Neural cell (in vitro differentiated cells): ENCODE data around the gene ELP4. TPM values are rescaled to one million over a fixed set of nuclear protein-coding genes. Genes with fewer than 3 reads are reported as not detected.
A peak's percentile ranks its signal among the peaks of the same experiment; 100 is the strongest.

ENCODE experiments used
- H2AFZ ChIP-seq: fragments of 200-600, 300-800 bp; sonication (generic), shearing (Covaris generic); 2 replicates; pipeline ENCODE4 v1.6.0; 2014; ENCODE audit warnings: low read depth, mild to moderate bottlenecking, antibody characterized with exemption, low read length, moderate library complexity
- H3F3A ChIP-seq: fragments of 200-600 bp; shearing (Covaris generic); 2 replicates; pipeline ENCODE4 v1.6.1; 2016; ENCODE audit warnings: mild to moderate bottlenecking, moderate library complexity, mixed read lengths, antibody characterized with exemption, low read length; ENCODE audit not compliant: insufficient read depth, poor library complexity, severe bottlenecking
- H3K27ac ChIP-seq: fragments of 200-600, 300-800 bp; sonication (generic), shearing (Covaris generic); 2 replicates; pipeline ENCODE4 v1.5.1; 2014; ENCODE audit warnings: mild to moderate bottlenecking, low read length, moderate library complexity
- H3K27me3 ChIP-seq: fragments of 300-800, 200-600 bp; sonication (generic), shearing (Covaris generic); 2 replicates; pipeline ENCODE4 v1.6.0; 2014; ENCODE audit warnings: mild to moderate bottlenecking, low read depth, low read length, moderate library complexity; ENCODE audit not compliant: insufficient read depth
- H3K36me3 ChIP-seq: fragments of 300-800, 200-600 bp; sonication (generic), shearing (Covaris generic); 2 replicates; pipeline ENCODE4 v1.5.1; 2014; ENCODE audit warnings: mild to moderate bottlenecking, antibody characterized with exemption, low read length, moderate library complexity; ENCODE audit not compliant: insufficient read depth
- H3K4me2 ChIP-seq: fragments of 300-800, 200-600 bp; sonication (generic), shearing (Covaris generic); 2 replicates; pipeline ENCODE4 v1.6.0; 2014; ENCODE audit warnings: mild to moderate bottlenecking, low read length
- H3K4me3 ChIP-seq: fragments of 300-800, 200-600 bp; sonication (generic), shearing (Covaris generic); 2 replicates; pipeline ENCODE4 v1.5.1; 2014; ENCODE audit warnings: mild to moderate bottlenecking, low read length, moderate library complexity
- H3K79me2 ChIP-seq: fragments of 200-600 bp; shearing (Covaris generic); replicated peaks from 2 replicates; pipeline ENCODE4 v1.6.0; 2014; ENCODE audit warnings: mild to moderate bottlenecking, low read length, moderate library complexity; ENCODE audit not compliant: insufficient read depth
- H3K9ac ChIP-seq: fragments of 300-800, 200-600 bp; sonication (generic), shearing (Covaris generic); 2 replicates; pipeline ENCODE4 v1.6.1; 2016; ENCODE audit warnings: mild to moderate bottlenecking, low read length, mixed read lengths
- H3K9me2 ChIP-seq: fragments of 200-600 bp; shearing (Covaris generic); 2 replicates; pipeline ENCODE4 v1.6.1; 2016; ENCODE audit warnings: mild to moderate bottlenecking, low read length, mixed read lengths; ENCODE audit not compliant: insufficient read depth
- H3K9me3 ChIP-seq: fragments of 200-600, 300-800 bp; sonication (generic), shearing (Covaris generic); 2 replicates; pipeline ENCODE4 v1.6.1; 2016; ENCODE audit warnings: mild to moderate bottlenecking, mixed run types, low read length, moderate library complexity, mixed read lengths
- H4K20me1 ChIP-seq: fragments of 200-600 bp; shearing (Covaris generic); 2 replicates; pipeline ENCODE4 v1.6.1; 2016; ENCODE audit warnings: mild to moderate bottlenecking, mixed run types; ENCODE audit not compliant: insufficient read depth
- CTCF ChIP-seq: fragments of 450-650 bp; IDR thresholded peaks from 2 replicates; pipeline ENCODE4 v1.5.1; 2014; ENCODE audit warnings: antibody characterized with exemption, mild to moderate bottlenecking, moderate library complexity; ENCODE audit not compliant: poor library complexity, severe bottlenecking
- EP300 ChIP-seq: fragments of 450-650 bp; conservative IDR thresholded peaks from 2 replicates; pipeline ENCODE4 v1.6.1; 2014; ENCODE audit warnings: antibody characterized with exemption, mild to moderate bottlenecking, moderate library complexity; ENCODE audit not compliant: poor library complexity, severe bottlenecking
- EZH2 ChIP-seq: fragments of 200-600, 300-800 bp; shearing (Covaris generic), sonication (generic); IDR thresholded peaks from 2 replicates; pipeline ENCODE4 v1.6.1; 2014; ENCODE audit warnings: antibody characterized with exemption, low read length, borderline replicate concordance, mild to moderate bottlenecking; ENCODE audit not compliant: insufficient read depth, poor library complexity, severe bottlenecking
- MXI1 ChIP-seq: fragments of 450-650 bp; conservative IDR thresholded peaks from 2 replicates; pipeline ENCODE4 v1.6.1; 2014; ENCODE audit warnings: antibody characterized with exemption, mild to moderate bottlenecking; ENCODE audit not compliant: poor library complexity, severe bottlenecking
- POLR2AphosphoS5 ChIP-seq: IDR thresholded peaks from 2 replicates; pipeline ENCODE4 v1.6.1; 2012
- RAD21 ChIP-seq: fragments of 450-650 bp; conservative IDR thresholded peaks from 2 replicates; pipeline ENCODE4 v1.6.1; 2014; ENCODE audit warnings: antibody characterized with exemption, mild to moderate bottlenecking, moderate library complexity
- REST ChIP-seq: IDR thresholded peaks from 2 replicates; pipeline ENCODE4 v1.6.1; 2012; ENCODE audit warnings: borderline replicate concordance
- SMC3 ChIP-seq: fragments of 450-650 bp; conservative IDR thresholded peaks from 2 replicates; pipeline ENCODE4 v1.6.1; 2014; ENCODE audit warnings: antibody characterized with exemption, mild to moderate bottlenecking, moderate library complexity; ENCODE audit not compliant: poor library complexity
- TAF1 ChIP-seq: IDR thresholded peaks from 2 replicates; pipeline ENCODE4 v1.6.1; 2012; ENCODE audit warnings: low read depth
- polyA plus RNA-seq: library from polyadenylated mRNA; depleted of rRNA; stranded (reverse); fragments of >200 nt; gene quantifications from 2 replicates; pipeline ENCODE4 v1.2.3, GENCODE V29; 2014

Gene ELP4
- polyA plus RNA-seq, 1 donor from 2014 or later, result 30.4 TPM

- H3K9ac ChIP-seq, result no peak overlapping the region
- H2AFZ ChIP-seq, result no peak overlapping the region
- H3K4me2 ChIP-seq, result no peak overlapping the region
- H3F3A ChIP-seq, result no peaks in the 10 kb centered on the region
- no peaks in the 10 kb centered on the region for H4K20me1 ChIP-seq
- no peaks in the 10 kb centered on the region for H3K9me2 ChIP-seq
- no peak overlapping the region for H3K27ac ChIP-seq
- H3K27me3 ChIP-seq, result peaks cover 100% of the 10 kb centered on the region
- no peak overlapping the region for H3K4me3 ChIP-seq
- no peaks in the 10 kb centered on the region for H3K36me3 ChIP-seq
- no peaks in the 10 kb centered on the region for H3K79me2 ChIP-seq
- TF ChIP-seq TAF1 (no peak), MXI1 (no peak), POLR2AphosphoS5 (no peak), CTCF (no peak), SMC3 (no peak), REST (no peak), EZH2 (no peak), RAD21 (no peak), EP300 (no peak)
- peaks cover 5% of the 10 kb centered on the region for H3K9me3 ChIP-seq
Observed at GRCh38 chr11:31819621-31820437, 310.3 kb downstream of the ELP4 start.

- peaks cover 100% of the 10 kb centered on the region for H3K27me3 ChIP-seq
- no peak overlapping the region for H3K9ac ChIP-seq
- TF ChIP-seq RAD21 (no peak), CTCF (no peak), TAF1 (no peak), EZH2 (no peak), SMC3 (no peak), POLR2AphosphoS5 (peak; percentile 14)
- H3K4me2 ChIP-seq, result no peak overlapping the region
- no peaks in the 10 kb centered on the region for H4K20me1 ChIP-seq
- H3K36me3 ChIP-seq, result no peaks in the 10 kb centered on the region
- H3K9me3 ChIP-seq, result peaks cover 5% of the 10 kb centered on the region
- H2AFZ ChIP-seq, result no peak overlapping the region
- no peaks in the 10 kb centered on the region for H3K79me2 ChIP-seq
- no peak overlapping the region for H3K27ac ChIP-seq
- H3K4me3 ChIP-seq, result no peak overlapping the region
- H3F3A ChIP-seq, result no peaks in the 10 kb centered on the region
- no peaks in the 10 kb centered on the region for H3K9me2 ChIP-seq
Observed at GRCh38 chr11:31820438-31820818, 310.9 kb downstream of the ELP4 start.
